ENCODE measurements around the gene MARF1. TPM values are rescaled to one million over a fixed set of nuclear protein-coding genes. Genes with fewer than 3 reads are reported as not detected.
"Not testable (repeated sequence)": the region's sequence is repeated elsewhere in the genome, so short reads cannot be mapped to it uniquely, and the experiment has no call there.

The MARF1 gene, protein sequence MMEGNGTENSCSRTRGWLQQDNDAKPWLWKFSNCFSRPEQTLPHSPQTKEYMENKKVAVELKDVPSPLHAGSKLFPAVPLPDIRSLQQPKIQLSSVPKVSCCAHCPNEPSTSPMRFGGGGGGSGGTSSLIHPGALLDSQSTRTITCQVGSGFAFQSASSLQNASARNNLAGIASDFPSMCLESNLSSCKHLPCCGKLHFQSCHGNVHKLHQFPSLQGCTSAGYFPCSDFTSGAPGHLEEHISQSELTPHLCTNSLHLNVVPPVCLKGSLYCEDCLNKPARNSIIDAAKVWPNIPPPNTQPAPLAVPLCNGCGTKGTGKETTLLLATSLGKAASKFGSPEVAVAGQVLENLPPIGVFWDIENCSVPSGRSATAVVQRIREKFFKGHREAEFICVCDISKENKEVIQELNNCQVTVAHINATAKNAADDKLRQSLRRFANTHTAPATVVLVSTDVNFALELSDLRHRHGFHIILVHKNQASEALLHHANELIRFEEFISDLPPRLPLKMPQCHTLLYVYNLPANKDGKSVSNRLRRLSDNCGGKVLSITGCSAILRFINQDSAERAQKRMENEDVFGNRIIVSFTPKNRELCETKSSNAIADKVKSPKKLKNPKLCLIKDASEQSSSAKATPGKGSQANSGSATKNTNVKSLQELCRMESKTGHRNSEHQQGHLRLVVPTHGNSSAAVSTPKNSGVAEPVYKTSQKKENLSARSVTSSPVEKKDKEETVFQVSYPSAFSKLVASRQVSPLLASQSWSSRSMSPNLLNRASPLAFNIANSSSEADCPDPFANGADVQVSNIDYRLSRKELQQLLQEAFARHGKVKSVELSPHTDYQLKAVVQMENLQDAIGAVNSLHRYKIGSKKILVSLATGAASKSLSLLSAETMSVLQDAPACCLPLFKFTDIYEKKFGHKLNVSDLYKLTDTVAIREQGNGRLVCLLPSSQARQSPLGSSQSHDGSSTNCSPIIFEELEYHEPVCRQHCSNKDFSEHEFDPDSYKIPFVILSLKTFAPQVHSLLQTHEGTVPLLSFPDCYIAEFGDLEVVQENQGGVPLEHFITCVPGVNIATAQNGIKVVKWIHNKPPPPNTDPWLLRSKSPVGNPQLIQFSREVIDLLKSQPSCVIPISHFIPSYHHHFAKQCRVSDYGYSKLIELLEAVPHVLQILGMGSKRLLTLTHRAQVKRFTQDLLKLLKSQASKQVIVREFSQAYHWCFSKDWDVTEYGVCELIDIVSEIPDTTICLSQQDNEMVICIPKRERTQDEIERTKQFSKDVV (N-terminal part only)
- 11.6 TPM for polyA plus RNA-seq (2013, experiment 1 of 2)
- 12.5 TPM for polyA plus RNA-seq (2013, experiment 2 of 2)

DNA sequence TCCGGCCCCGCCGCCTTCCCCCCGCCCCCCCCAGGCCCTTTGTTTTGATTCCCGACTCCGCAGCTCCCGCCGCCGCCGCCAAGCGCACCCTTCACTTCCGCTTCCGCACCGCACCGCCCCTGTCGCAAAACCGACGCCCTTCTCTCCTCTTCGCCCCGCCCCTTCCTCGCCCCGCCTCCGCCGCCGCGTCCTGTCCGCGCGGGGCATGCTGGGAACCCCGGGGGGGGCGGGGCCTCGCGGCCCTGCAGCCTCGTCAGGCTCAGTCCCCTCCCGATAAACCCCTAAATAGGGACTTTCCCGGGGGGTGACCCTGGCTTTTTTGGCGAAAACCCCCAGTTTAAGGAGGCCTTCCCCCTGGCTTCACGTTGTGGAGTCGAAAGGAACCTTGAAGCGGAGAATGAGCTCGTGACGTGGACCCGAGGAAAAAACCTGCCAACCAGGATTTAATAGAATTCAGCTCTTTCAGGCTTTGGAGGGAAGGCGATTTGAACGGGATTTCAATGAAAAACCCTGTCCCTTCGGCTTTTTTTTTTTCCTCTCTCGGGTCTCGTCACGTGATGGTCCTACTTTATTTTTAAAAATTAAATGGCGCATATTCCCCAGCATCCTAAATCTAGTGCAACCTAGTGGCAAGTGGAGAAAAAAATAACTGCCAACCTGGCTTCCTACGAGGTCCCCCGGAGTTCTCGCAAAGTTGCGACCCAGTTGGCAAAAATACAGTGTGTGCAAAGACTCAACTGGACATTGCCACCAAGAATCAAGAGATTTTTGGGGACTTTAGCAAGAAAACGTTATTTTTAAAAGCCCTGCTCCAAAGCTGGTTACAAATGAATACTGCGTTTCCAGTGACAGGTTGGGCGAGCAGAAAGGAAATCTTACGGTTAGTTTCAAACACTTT is at the start of gene MARF1:
MARF1 (minus strand) TSS at position 107 of the 898 bp plus-strand sequence. CDS start 3,921 bp downstream, outside the sequence.
- DNase-seq (ENCODE audit: low spot score), result peak; percentile 96
- Histone ChIP-seq H2BK5ac (ENCODE audit: low read length) (no peak within 1 kb of the TSS), H3K9me3 (replicated peaks in 1 of 2; ENCODE audit: control insufficient read depth in 2 of 2, insufficient read depth in 1 of 2, low read depth in 1 of 2, low read length in 2 of 2) (no peaks in the 10 kb centered on the region), H3K4me3 (ENCODE audit: low read length in 2 of 2) (peak within 1 kb of the TSS; percentile 96 to 99), H4K8ac (ENCODE audit: low read depth, low read length) (no peak within 1 kb of the TSS), H3K9ac (ENCODE audit: low read depth, low read length, poor library complexity) (peak within 1 kb of the TSS; percentile 94), H4K91ac (ENCODE audit: low read depth, low read length, poor library complexity) (no peak within 1 kb of the TSS), H2BK15ac (ENCODE audit: low read length) (no peak within 1 kb of the TSS), H3K4me1 (ENCODE audit: control insufficient read depth in 2 of 2, insufficient read depth in 1 of 2, low read depth in 1 of 2, low read length in 2 of 2) (peaks cover 5 to 11% of the 10 kb centered on the region in 2 donors), H2BK12ac (ENCODE audit: low read length) (no peak within 1 kb of the TSS), H3K18ac (ENCODE audit: low read length) (peak within 1 kb of the TSS; percentile 94), H2BK120ac (ENCODE audit: low read depth, low read length) (no peak within 1 kb of the TSS), H3K4me2 (ENCODE audit: insufficient read depth, low read length, poor library complexity, severe bottlenecking) (peak within 1 kb of the TSS; percentile 60), H3K4ac (ENCODE audit: low read length) (no peak within 1 kb of the TSS), H3K27ac (replicated peaks; ENCODE audit: low read length) (peak within 1 kb of the TSS; percentile 97), H3K36me3 (replicated peaks in 1 of 2; ENCODE audit: control insufficient read depth in 2 of 2, insufficient read depth in 2 of 2, low read length in 2 of 2) (peaks cover 2 to 11% of the 10 kb centered on the region in 2 donors), H3K79me1 (ENCODE audit: low read depth, low read length) (peaks cover 3% of the 10 kb centered on the region), H3K27me3 (ENCODE audit: control insufficient read depth in 3 of 3, insufficient read depth in 3 of 3, low read depth in 1 of 3, low read length in 3 of 3) (no peaks in the 10 kb centered on the region), H2AFZ (ENCODE audit: low read length) (peak within 1 kb of the TSS; percentile 97), H3K23ac (ENCODE audit: low read depth, low read length, poor library complexity) (peak within 1 kb of the TSS; percentile 76), H2AK5ac (ENCODE audit: low read depth, low read length) (no peak within 1 kb of the TSS), H3K14ac (ENCODE audit: low read length) (no peak within 1 kb of the TSS)
- WGBS, 2 donors (ENCODE audit: extremely low coverage in 2 of 2, insufficient read length in 2 of 2, insufficient replicate concordance in 1 of 2), result no CpG with 5 or more reads among the region's 58 CpGs

GRCh38 chr16:15692508-15692907 is 49.6 kb upstream of the MARF1 start:
- H3K9ac ChIP-seq (ENCODE audit: low read depth, low read length, poor library complexity); H3K4me1 ChIP-seq (ENCODE audit: control insufficient read depth in 2 of 2, insufficient read depth in 1 of 2, low read depth in 1 of 2, low read length in 2 of 2); H2BK5ac ChIP-seq (ENCODE audit: low read length); H2AK5ac ChIP-seq (ENCODE audit: low read depth, low read length); H3K9me3 ChIP-seq (replicated peaks in 1 of 2; ENCODE audit: control insufficient read depth in 2 of 2, insufficient read depth in 1 of 2, low read depth in 1 of 2, low read length in 2 of 2); DNase-seq (ENCODE audit: low spot score); H3K18ac ChIP-seq (ENCODE audit: low read length); H2BK120ac ChIP-seq (ENCODE audit: low read depth, low read length); H4K91ac ChIP-seq (ENCODE audit: low read depth, low read length, poor library complexity); H3K4me2 ChIP-seq (ENCODE audit: insufficient read depth, low read length, poor library complexity, severe bottlenecking); H3K14ac ChIP-seq (ENCODE audit: low read length); H2AFZ ChIP-seq (ENCODE audit: low read length); H3K79me1 ChIP-seq (ENCODE audit: low read depth, low read length); H3K4me3 ChIP-seq (ENCODE audit: low read length in 2 of 2); H4K8ac ChIP-seq (ENCODE audit: low read depth, low read length); H3K23ac ChIP-seq (ENCODE audit: low read depth, low read length, poor library complexity); H2BK12ac ChIP-seq (ENCODE audit: low read length); H3K27me3 ChIP-seq (ENCODE audit: control insufficient read depth in 3 of 3, insufficient read depth in 3 of 3, low read depth in 1 of 3, low read length in 3 of 3); H3K4ac ChIP-seq (ENCODE audit: low read length); H3K27ac ChIP-seq (replicated peaks; ENCODE audit: low read length); H2BK15ac ChIP-seq (ENCODE audit: low read length): not testable (repeated sequence)
- H3K36me3 ChIP-seq (replicated peaks in 1 of 2; ENCODE audit: control insufficient read depth in 2 of 2, insufficient read depth in 2 of 2, low read length in 2 of 2), result peaks cover 37 to 88% of the 10 kb centered on the region in 2 donors
- WGBS, 2 donors (ENCODE audit: extremely low coverage in 2 of 2, insufficient read length in 2 of 2, insufficient replicate concordance in 1 of 2), result no CpG with 5 or more reads among the region's 1 CpG

- H3K9me3 ChIP-seq (replicated peaks in 1 of 2; ENCODE audit: control insufficient read depth in 2 of 2, insufficient read depth in 1 of 2, low read depth in 1 of 2, low read length in 2 of 2), result no peaks in the 10 kb centered on the region
- no peak overlapping the region for H3K4me2 ChIP-seq (ENCODE audit: insufficient read depth, low read length, poor library complexity, severe bottlenecking)
- H3K4me3 ChIP-seq (ENCODE audit: low read length in 2 of 2), result no peak overlapping the region
- no CpG with 5 or more reads among the region's 10 CpGs for WGBS, 2 donors (ENCODE audit: extremely low coverage in 2 of 2, insufficient read length in 2 of 2, insufficient replicate concordance in 1 of 2)
- H2AK5ac ChIP-seq (ENCODE audit: low read depth, low read length), result no peak overlapping the region
- H3K4me1 ChIP-seq (ENCODE audit: control insufficient read depth in 2 of 2, insufficient read depth in 1 of 2, low read depth in 1 of 2, low read length in 2 of 2), result no peaks in the 10 kb centered on the region
- H3K79me1 ChIP-seq (ENCODE audit: low read depth, low read length), result no peaks in the 10 kb centered on the region
- no peak overlapping the region for H3K27ac ChIP-seq (replicated peaks; ENCODE audit: low read length)
- H2BK5ac ChIP-seq (ENCODE audit: low read length), result no peak overlapping the region
- no peak overlapping the region for H4K8ac ChIP-seq (ENCODE audit: low read depth, low read length)
- H2BK12ac ChIP-seq (ENCODE audit: low read length), result no peak overlapping the region
- DNase-seq (ENCODE audit: low spot score), result no peak
- no peak overlapping the region for H2AFZ ChIP-seq (ENCODE audit: low read length)
- H2BK15ac ChIP-seq (ENCODE audit: low read length), result no peak overlapping the region
- no peak overlapping the region for H3K23ac ChIP-seq (ENCODE audit: low read depth, low read length, poor library complexity)
- H3K9ac ChIP-seq (ENCODE audit: low read depth, low read length, poor library complexity), result no peak overlapping the region
- no peak overlapping the region for H4K91ac ChIP-seq (ENCODE audit: low read depth, low read length, poor library complexity)
- H3K18ac ChIP-seq (ENCODE audit: low read length), result no peak overlapping the region
- peaks cover 32 to 87% of the 10 kb centered on the region in 2 donors for H3K36me3 ChIP-seq (replicated peaks in 1 of 2; ENCODE audit: control insufficient read depth in 2 of 2, insufficient read depth in 2 of 2, low read length in 2 of 2)
- H3K27me3 ChIP-seq (ENCODE audit: control insufficient read depth in 3 of 3, insufficient read depth in 3 of 3, low read depth in 1 of 3, low read length in 3 of 3), result no peaks in the 10 kb centered on the region
- no peak overlapping the region for H3K4ac ChIP-seq (ENCODE audit: low read length)
- H3K14ac ChIP-seq (ENCODE audit: low read length), result no peak overlapping the region
- H2BK120ac ChIP-seq (ENCODE audit: low read depth, low read length), result no peak overlapping the region
These were observed 48.1 kb upstream of the MARF1 start for GRCh38 chr16:15691046-15691445.
